ENCODE measurements around the gene SLC1A5.
"Not testable (repeated sequence)": the region's sequence is repeated elsewhere in the genome, so short reads cannot be mapped to it uniquely, and the experiment has no call there.

Gene SLC1A5

DNA sequence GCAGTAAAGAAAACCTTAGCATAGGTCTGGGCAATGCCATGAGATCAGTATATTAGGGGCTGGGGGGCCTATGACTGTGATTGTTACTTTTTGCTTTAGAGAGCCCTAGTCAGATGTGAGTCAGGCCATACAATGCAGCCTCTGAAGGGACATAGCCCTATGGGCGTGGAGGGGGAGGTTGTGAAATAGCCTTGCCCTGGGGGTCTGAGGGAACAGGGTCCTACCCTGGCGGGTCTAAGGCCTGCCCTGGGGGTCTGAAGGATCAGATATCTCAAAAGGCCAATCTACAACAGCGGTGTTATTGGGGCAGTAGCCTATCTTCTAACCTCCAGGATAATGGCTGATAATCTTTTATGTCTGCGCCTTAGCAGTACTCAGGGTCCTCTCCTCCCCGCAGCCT lies 13.8 kb upstream of the SLC1A5 start:
- no peak for DNase-seq (ENCODE audit: low read depth, low spot score)

DNA sequence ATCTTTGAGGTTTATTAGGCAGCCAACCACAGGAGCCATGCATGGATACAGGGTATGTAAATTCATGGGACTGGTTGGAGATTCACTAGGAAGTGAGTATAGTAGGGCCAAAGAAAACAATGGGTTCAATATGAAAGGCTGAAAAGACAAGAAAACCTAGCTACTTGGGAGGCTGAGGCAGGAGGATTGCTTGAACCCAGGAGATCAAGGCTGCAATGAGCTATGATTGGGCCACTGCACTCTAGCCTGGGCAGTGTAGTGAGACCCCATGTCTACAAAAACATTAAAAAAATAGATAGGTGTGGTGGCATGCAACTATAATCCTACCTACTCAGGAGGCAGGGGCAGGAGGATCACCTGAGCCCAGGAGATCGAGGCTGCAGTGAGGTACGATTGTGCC lies 10.3 kb upstream of the SLC1A5 start:
- no peak for DNase-seq (ENCODE audit: low read depth, low spot score)

GRCh38 chr19:46797881-46798280 lies 9.5 kb upstream of the SLC1A5 start:
- no peak for DNase-seq (ENCODE audit: low read depth, low spot score)

GRCh38 chr19:46791944-46792343 lies 3.5 kb upstream of the SLC1A5 start:
- no peak for DNase-seq (ENCODE audit: low read depth, low spot score)

- no peak for DNase-seq (ENCODE audit: low read depth, low spot score)
These were observed 977 bp upstream of the SLC1A5 start for GRCh38 chr19:46789371-46789770.

DNA sequence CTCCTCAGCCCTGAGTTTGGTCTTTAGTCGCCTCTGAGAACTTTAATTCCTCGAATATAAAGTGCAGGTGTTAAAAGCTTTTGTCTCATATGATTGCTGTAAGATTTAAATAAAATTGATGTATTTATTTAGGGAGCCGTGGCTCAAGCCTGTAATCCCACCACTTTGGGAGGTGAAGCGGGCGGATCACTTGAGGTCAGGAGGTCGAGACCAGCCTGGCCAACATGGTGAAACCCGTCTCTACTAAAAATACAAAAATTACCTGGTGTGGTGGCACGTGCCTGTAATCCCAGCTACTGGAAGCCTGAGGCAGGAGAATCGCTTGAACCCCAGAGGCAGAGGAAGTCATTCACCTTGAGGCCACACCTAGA lies 559 bp upstream of the SLC1A5 start:
- no peak for DNase-seq (ENCODE audit: low read depth, low spot score)

DNA sequence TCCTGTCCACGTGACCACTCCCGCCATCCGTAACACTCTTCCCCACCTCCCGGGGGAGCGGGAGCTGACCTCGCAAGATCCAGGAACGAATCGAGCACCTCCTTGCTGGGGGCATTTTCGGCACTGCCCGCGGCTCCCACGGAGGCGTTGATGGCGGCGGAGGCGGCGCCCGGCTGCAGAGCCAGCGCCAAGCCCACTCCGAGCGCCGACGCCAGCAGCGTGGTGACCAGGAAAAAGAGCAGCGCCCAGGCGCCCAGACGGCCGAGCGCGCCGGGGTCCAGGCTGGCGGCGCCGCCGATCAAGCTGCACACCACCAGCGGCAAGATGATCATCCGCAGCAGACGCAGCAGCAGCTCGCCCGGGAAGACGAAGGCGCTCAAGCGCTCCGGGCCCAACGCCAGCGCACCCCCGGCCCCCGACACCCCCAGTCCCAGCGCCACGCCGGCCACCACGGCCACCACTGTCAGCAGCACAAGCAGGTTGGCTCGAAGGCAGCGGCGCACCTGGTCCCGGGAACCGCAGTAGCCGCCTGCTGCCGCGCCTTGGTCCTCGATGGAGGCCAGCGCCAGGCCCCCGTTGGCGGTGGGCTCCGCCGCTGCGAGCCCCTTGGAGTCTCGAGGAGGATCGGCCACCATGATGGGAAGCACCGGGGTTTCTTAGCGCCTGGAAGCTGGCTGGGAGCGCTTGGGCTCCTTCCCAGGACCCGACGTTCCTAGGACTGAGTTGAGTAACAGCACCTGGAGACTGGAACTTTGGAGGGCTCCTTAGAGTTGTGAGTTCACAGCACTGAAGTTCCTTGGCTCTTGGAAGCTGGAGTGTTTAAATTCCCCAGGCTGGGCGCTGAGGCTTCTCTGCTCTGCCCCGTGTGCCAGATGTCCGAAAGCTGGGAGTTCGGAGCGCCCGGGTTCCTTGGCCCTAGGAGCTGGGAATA lies 798 bp downstream of the SLC1A5 start:
- DNase-seq (ENCODE audit: low read depth, low spot score): no peak

DNA sequence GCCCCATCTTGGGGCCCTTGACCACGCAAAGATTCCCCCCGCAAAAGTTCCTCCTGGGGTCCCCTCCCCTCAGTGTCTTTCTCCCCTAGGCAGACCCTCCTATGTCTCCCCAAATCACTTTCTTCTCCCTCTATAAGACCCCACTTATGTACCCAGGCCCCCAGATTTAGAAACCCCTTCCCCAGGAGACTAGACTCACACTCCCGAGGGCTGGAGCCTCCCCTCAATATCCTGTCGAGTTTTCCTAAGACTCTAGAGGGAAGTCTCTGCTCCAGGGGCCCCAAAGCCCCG lies 1.4 kb downstream of the SLC1A5 start:
- no peak for DNase-seq (ENCODE audit: low read depth, low spot score)

GRCh38 chr19:46786236-46787039 lies 2.0 kb downstream of the SLC1A5 start:
- no peak for DNase-seq (ENCODE audit: low read depth, low spot score)

GRCh38 chr19:46785980-46786235 lies 2.5 kb downstream of the SLC1A5 start:
- DNase-seq (ENCODE audit: low read depth, low spot score): no peak

GRCh38 chr19:46785054-46785979 lies 3.1 kb downstream of the SLC1A5 start:
- DNase-seq (ENCODE audit: low read depth, low spot score): no peak

DNA sequence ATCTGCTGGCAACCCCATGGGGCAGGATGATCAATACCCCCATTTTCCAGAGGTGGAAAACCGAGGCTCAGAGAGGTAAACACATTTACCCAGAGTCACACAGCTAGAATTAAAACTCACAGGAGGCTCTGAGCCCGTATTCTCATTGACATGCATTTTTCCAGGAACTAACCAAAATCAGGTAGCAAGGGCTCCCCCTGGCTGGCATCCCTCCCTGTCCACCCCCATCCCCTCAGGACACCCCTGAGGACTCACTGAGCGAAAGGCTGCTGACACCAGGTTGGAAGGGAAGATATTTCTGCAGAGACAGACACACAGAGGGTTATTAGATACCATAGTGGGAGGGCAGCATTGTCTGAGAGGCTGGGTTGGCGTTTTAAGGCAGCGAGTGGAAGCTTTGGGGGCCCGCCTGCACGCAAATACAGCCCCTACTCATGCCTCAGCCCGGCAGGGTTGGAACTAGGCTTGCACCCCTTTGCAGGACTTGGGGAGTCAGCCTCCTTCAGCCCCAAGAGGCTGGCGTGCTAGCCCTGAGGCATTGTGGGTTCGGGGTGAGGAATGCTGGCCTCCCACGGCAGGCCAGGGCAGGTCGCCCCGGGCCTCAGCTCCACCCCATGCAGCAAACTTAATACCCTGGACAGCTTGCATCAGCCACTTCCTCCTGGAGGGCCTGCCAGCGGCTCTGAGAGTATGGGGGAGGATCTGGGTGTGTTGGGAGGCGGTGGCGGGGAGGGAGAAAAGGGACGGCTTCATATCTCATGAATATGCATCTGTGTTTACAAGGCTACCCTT lies 3.9 kb downstream of the SLC1A5 start:
- DNase-seq (ENCODE audit: low read depth, low spot score): no peak

- DNase-seq (ENCODE audit: low read depth, low spot score): no peak
These were observed 4.7 kb downstream of the SLC1A5 start for GRCh38 chr19:46783670-46784069.

- DNase-seq (ENCODE audit: low read depth, low spot score): no peak
These were observed 5.9 kb downstream of the SLC1A5 start for GRCh38 chr19:46782355-46783019.

DNA sequence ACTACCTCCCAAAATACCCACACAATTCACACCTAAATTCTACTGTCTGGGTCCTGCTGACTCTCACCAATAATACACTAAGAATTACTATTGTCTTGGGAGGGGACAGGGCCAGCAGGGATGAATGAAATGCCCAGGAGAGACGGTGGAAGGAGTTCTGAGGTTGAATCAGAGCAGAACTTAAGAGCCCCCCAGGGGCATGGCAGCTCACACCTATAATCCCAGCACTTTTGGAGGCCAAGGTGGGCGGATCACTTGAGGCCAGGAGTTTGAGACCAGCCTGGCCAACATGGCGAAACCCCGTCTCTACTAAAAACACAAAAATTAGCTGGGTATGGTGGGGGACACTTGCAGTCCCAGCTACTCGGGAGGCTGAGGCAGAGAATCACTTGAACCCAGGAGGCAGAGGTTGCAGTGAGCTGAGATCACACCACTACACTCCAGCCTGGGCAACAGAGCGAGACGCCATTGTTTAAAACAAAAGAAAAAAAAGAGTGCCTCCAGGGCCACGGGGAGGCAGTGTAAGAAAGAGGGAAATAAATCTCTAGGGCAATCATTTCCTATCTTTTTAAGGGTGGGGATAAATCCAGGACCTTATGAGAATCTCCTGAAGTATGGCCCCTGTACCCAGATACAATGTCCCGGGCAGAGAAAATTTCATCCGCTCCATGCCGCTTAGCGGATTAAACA lies 10.3 kb downstream of the SLC1A5 start:
- DNase-seq (ENCODE audit: low read depth, low spot score): not testable (repeated sequence)

GRCh38 chr19:46776927-46777911 lies 11.2 kb downstream of the SLC1A5 start:
- no peak for DNase-seq (ENCODE audit: low read depth, low spot score)

DNA sequence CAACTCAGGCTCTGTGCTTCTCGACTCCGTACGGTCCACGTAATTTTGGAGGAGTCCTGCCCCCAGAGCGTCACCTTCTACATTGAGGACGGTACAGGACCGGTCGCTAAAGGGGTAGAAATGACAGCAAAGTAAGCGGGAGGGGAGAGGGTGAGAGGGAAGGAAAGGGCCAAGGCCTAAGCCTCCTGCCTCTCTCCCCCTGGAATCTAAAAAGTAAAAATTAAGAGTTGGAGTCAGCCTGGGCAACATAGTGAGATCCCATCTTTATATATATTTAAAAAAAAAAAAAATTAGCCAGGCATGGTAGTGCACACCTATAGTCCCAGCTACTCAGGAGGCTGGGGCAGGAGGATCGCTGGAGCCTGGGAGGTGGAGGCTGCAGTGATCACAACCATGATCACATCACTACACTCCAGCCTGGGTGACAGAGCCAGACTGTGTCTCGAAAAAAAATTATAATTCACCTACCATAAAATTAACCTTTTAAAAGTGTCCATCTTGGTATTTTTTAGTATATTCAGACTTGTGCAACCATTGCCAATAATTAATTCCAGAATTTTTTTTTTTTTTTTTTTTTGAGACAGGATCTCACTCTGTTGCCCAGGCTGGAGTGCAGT lies 12.6 kb downstream of the SLC1A5 start:
- DNase-seq (ENCODE audit: low read depth, low spot score): no peak

- no peak for DNase-seq (ENCODE audit: low read depth, low spot score)
These were observed 15.4 kb downstream of the SLC1A5 start for GRCh38 chr19:46773018-46773399.

Measured in iPS DF 19.7 (cell line).